ENCODE measurements around the gene ANGPTL3. TPM values are rescaled to one million over a fixed set of nuclear protein-coding genes. Genes with fewer than 3 reads are reported as not detected.

Gene ANGPTL3
- total and polyA plus RNA-seq, 2 of the 4 experiments (the other 2 are of a cell fraction) = not detected

- H3K23ac ChIP-seq (ENCODE audit: low read depth, low read length) = no peak overlapping the region
- H4K5ac ChIP-seq (ENCODE audit: low read depth, low read length) = no peak overlapping the region
- H2AK5ac ChIP-seq (ENCODE audit: low read depth, low read length) = no peak overlapping the region
- ChIA-PET CTCF (interaction anchor here (0.5 kb wide), 1 partner anchor 89 kb away, joined by 3 read pairs; no protein-coding TSS in a partner anchor), POLR2A (ENCODE audit: unreplicated experiment) (no interaction called here)
- dilution Hi-C loops (cut with HindIII; ENCODE audit: low sequenced_read_pairs, unreplicated experiment) (no loop called here), in situ Hi-C loops (cut with MboI; ENCODE audit: low sequenced_read_pairs) (no loop called here), intact Hi-C loops (cut with micrococcal nuclease) (no loop called here)
- H3K79me1 ChIP-seq (ENCODE audit: low read depth in 1 of 2, low read length in 2 of 2) = peaks cover 4 to 8% of the 10 kb centered on the region in 2 experiments; a peak in 2 of 4 replicates
- no peak for DNase-seq
- no peak overlapping the region for H4K8ac ChIP-seq (ENCODE audit: low read depth in 2 of 2, low read length in 2 of 2)
- H3K27me3 ChIP-seq (ENCODE audit: control insufficient read depth, insufficient read depth, low read length) = no peaks in the 10 kb centered on the region
- H3K4ac ChIP-seq (ENCODE audit: low read depth, low read length) = no peak overlapping the region
- H2BK15ac ChIP-seq (ENCODE audit: low read depth, low read length) = no peak overlapping the region
- no peak overlapping the region for H3K27ac ChIP-seq (ENCODE audit: insufficient read depth, low read length)
- no peak overlapping the region for H3K4me3 ChIP-seq (ENCODE audit: insufficient read depth, low read depth, low read length)
- H3K9me1 ChIP-seq (ENCODE audit: insufficient read depth, low read length) = no peaks in the 10 kb centered on the region
- WGBS, 2 experiments (ENCODE audit: extremely low coverage in 2 of 2, insufficient read length in 1 of 2) = no CpG with 5 or more reads among the region's 1 CpG
- no peaks in the 10 kb centered on the region for H4K20me1 ChIP-seq (ENCODE audit: insufficient read depth, low read length)
- no peak overlapping the region for H2AK9ac ChIP-seq (replicated peaks; ENCODE audit: low read depth, low read length, poor library complexity)
- no peak overlapping the region for H3K9ac ChIP-seq (ENCODE audit: low read depth, low read length)
- H3K36me3 ChIP-seq (ENCODE audit: control insufficient read depth, insufficient read depth, low read length) = peaks cover 18% of the 10 kb centered on the region
- TF ChIP-seq RAD21 (IDR thresholded peaks at IDR 0.05; ENCODE audit: low read length) = no peak
- TF ChIP-seq POLR2A (IDR thresholded peaks at IDR 0.05; ENCODE audit: low read depth, low read length) = no peak
- no peak for TF ChIP-seq CHD1 (IDR thresholded peaks at IDR 0.05; ENCODE audit: low read depth, low read length)
- no peak for TF ChIP-seq ELK1 (IDR thresholded peaks at IDR 0.05; ENCODE audit: borderline replicate concordance, low read depth, low read length)
- no peak for TF ChIP-seq MXI1 (IDR thresholded peaks at IDR 0.05; ENCODE audit: borderline replicate concordance, low read depth, low read length)
- no peak overlapping the region for H2AFZ ChIP-seq (replicated peaks; ENCODE audit: low read length, poor library complexity)
- ATAC-seq (ENCODE audit: low read depth) = no peak
- no peak overlapping the region for H2BK120ac ChIP-seq (ENCODE audit: low read depth, low read length)
- no peaks in the 10 kb centered on the region for H3K9me3 ChIP-seq (ENCODE audit: control insufficient read depth, insufficient read depth, low read length)
- BruUV-seq (replicated peaks) = no TSS peak
- H3K56ac ChIP-seq (ENCODE audit: extremely low read depth, insufficient read depth, low read length) = no peak overlapping the region
- no peak overlapping the region for H3K4me2 ChIP-seq (ENCODE audit: low read depth, low read length)
- H3K4me1 ChIP-seq (ENCODE audit: control insufficient read depth, insufficient read depth, low read length) = no peaks in the 10 kb centered on the region
- H3K18ac ChIP-seq (ENCODE audit: low read depth, low read length) = no peak overlapping the region
- no peak overlapping the region for H3K14ac ChIP-seq (replicated peaks; ENCODE audit: low read depth, low read length)
- no peak overlapping the region for H4K91ac ChIP-seq (ENCODE audit: insufficient read depth, low read depth, low read length)
- no peak overlapping the region for H2BK20ac ChIP-seq (ENCODE audit: low read depth, low read length)
- H2BK5ac ChIP-seq (ENCODE audit: low read depth, low read length, poor library complexity, severe bottlenecking) = no peak overlapping the region
These were observed 46.0 kb downstream of the ANGPTL3 start for GRCh38 chr1:62643283-62643682.
